ENCODE data around the gene FDX2. TPM values are rescaled to one million over a fixed set of nuclear protein-coding genes. Genes with fewer than 3 reads are reported as not detected.

FDX2 gene
- total RNA-seq, 2 donors from 2014 or later = 20.9 to 29.9 TPM

DNA sequence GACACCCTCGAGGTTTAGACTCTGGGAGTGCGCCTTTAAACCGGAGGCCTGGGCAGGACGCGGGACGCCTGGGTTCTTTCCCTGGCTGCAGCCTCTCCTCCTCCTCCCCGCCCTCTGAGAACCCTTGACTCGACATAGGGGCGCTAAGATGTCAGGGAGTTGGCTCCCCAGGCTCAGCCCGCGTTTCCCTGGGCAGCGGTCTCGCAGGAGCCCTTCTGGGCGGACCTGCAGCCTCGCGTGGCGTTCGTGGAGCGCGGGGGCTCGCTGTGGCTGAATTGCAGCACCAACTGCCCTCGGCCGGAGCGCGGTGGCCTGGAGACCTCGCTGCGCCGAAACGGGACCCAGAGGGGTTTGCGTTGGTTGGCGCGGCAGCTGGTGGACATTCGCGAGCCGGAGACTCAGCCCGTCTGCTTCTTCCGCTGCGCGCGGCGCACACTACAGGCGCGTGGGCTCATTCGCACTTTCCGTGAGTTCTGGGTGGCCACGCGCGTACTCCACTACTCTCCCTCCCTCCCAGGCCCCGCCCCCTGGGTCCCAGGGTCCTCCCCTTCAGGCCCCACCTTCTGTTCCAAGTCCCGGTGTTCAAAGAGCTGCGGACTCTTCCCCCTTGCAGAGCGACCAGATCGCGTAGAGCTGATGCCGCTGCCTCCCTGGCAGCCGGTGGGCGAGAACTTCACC is 24.8 kb downstream of the FDX2 start:
- Histone ChIP-seq H3K4me3 (peak overlapping the region; percentile 10 to 23), H3K9me3 (no peaks in the 10 kb centered on the region), H3K4me1 (replicated peaks) (peaks cover 5% of the 10 kb centered on the region), H3K27me3 (replicated peaks; ENCODE audit: insufficient read depth) (peaks cover 61% of the 10 kb centered on the region), H3K36me3 (no peaks in the 10 kb centered on the region), H3K27ac (no peak overlapping the region)
- DNase-seq (ENCODE audit: low spot score) = no peak
- no peak for TF ChIP-seq POLR2AphosphoS5 (IDR thresholded peaks at IDR 0.05)
- no peak for TF ChIP-seq POLR2A (IDR thresholded peaks at IDR 0.05)
- TF ChIP-seq, protein P1, sequence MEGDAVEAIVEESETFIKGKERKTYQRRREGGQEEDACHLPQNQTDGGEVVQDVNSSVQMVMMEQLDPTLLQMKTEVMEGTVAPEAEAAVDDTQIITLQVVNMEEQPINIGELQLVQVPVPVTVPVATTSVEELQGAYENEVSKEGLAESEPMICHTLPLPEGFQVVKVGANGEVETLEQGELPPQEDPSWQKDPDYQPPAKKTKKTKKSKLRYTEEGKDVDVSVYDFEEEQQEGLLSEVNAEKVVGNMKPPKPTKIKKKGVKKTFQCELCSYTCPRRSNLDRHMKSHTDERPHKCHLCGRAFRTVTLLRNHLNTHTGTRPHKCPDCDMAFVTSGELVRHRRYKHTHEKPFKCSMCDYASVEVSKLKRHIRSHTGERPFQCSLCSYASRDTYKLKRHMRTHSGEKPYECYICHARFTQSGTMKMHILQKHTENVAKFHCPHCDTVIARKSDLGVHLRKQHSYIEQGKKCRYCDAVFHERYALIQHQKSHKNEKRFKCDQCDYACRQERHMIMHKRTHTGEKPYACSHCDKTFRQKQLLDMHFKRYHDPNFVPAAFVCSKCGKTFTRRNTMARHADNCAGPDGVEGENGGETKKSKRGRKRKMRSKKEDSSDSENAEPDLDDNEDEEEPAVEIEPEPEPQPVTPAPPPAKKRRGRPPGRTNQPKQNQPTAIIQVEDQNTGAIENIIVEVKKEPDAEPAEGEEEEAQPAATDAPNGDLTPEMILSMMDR (IDR thresholded peaks at IDR 0.05) = no peak
- 2% methylated on average over 30 of the region's 57 CpGs for WGBS
- intact Hi-C loops (cut with DNase I) = no loop called here

DNA sequence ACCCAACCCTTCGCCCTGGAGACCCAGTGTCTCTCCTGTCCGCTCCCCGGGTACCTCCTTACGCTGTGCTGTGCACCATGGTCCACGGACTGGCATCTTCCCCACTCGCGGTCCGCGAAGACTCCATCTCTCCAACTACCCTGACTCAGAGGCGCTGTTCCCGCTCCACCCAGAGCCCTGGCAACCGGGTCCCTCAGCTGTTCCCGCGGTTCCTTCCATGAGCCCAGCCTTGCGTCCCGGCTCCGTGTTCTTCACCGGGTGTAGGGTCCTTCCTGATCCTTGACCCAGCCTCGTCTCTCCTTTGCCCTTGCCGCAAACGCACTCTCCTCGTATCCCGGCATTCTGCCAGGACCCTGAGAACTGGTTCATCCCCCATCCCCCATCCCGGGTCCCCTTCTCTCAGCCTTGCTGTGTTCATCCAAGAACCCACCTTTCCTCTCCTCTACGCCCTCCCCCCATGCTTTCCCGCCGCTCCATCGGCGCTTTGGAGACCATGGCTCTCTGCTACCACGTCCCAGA is 25.4 kb downstream of the FDX2 start:
- H3K4me1 ChIP-seq (replicated peaks) = peaks cover 4% of the 10 kb centered on the region
- TF ChIP-seq POLR2AphosphoS5 (IDR thresholded peaks at IDR 0.05) (no peak), POLR2A (IDR thresholded peaks at IDR 0.05) (no peak)
- TF ChIP-seq, protein P1 (IDR thresholded peaks at IDR 0.05) = no peak
- H3K4me3 ChIP-seq = no peak overlapping the region
- intact Hi-C loops (cut with DNase I) = no loop called here
- H3K9me3 ChIP-seq = no peaks in the 10 kb centered on the region
- H3K27me3 ChIP-seq (replicated peaks; ENCODE audit: insufficient read depth) = peaks cover 57% of the 10 kb centered on the region
- 2% methylated on average over 30 of the region's 30 CpGs for WGBS
- no peaks in the 10 kb centered on the region for H3K36me3 ChIP-seq
- DNase-seq (ENCODE audit: low spot score) = no peak
- no peak overlapping the region for H3K27ac ChIP-seq

DNA sequence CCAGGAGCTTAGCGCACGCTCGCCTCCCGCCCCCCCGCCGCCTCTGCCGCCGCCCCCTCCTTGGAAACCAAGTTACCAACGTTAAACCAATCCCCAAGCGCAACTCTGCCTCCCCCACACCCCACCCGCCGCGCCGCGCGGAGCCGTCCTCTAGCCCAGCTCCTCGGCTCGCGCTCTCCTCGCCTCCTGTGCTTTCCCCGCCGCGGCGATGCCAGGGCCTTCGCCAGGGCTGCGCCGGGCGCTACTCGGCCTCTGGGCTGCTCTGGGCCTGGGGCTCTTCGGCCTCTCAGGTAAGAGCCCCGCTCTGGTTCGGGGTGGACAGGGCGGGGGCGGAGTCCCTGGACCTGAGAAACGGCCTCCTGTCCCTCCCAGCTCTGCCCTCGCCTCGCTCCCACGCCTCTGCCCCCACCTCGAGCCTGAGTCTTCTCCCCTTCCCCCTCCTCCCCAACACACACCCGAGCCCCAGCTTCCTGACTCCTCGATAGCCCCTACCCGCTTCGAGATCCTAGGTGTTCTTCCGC is 25.9 kb downstream of the FDX2 start, which contains the start of gene ICAM5:
Gene ICAM5, plus strand, starts transcription at position 117 of the 521 bp plus-strand sequence. Its CDS starts 92 bp downstream, at position 209.
- TF ChIP-seq POLR2AphosphoS5 (IDR thresholded peaks at IDR 0.05) = no peak
- TF ChIP-seq, protein P1 (IDR thresholded peaks at IDR 0.05) = no peak
- no peak for TF ChIP-seq POLR2A (IDR thresholded peaks at IDR 0.05)
- Histone ChIP-seq H3K4me3 (peak within 1 kb of the TSS; percentile 5 to 17), H3K36me3 (no peaks in the 10 kb centered on the region), H3K27ac (no peak within 1 kb of the TSS), H3K4me1 (replicated peaks) (peaks cover 2% of the 10 kb centered on the region), H3K9me3 (no peaks in the 10 kb centered on the region), H3K27me3 (replicated peaks; ENCODE audit: insufficient read depth) (peaks cover 51% of the 10 kb centered on the region)
- intact Hi-C loops (cut with DNase I) = no loop called here
- 3% methylated on average over 14 of the region's 45 CpGs for WGBS
- no peak for DNase-seq (ENCODE audit: low spot score)

DNA sequence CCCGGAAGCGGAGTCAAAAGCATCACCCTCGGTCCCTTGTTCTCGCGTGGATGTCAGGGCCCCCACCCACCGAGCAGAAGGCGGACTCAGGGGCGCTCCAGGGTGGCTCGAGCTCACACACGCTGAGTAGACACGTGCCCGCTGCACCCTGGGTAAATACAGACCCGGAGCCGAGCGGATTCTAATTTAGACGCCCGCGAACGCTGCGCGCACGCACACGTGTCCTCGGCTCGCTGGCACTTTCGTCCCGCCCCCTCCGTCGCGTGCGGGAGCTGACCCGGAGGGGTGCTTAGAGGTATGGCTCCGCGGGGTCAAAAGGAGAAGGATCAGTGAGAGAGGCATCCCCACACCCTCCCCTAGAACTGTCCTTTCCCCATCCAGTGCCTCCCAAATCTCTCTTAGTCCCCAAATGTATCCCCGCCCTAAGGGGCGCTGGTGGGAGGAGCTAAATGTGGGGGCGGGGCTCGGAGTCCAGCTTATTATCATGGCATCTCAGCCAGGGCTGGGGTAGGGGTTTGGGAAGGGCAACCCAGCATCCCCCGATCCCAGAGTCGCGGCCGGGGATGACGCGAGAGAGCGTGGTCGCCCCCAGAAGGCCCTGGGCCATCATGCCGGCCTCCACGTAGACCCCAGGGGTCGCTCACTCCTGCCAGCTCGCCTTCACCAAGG is 26.5 kb downstream of the FDX2 start:
- H3K4me1 ChIP-seq (replicated peaks) = peaks cover 2% of the 10 kb centered on the region
- no peaks in the 10 kb centered on the region for H3K9me3 ChIP-seq
- H3K27ac ChIP-seq = no peak overlapping the region
- intact Hi-C loops (cut with DNase I) = no loop called here
- peak overlapping the region; percentile 5 to 17 for H3K4me3 ChIP-seq
- DNase-seq (ENCODE audit: low spot score) = no peak
- peaks cover 45% of the 10 kb centered on the region for H3K27me3 ChIP-seq (replicated peaks; ENCODE audit: insufficient read depth)
- TF ChIP-seq POLR2AphosphoS5 (IDR thresholded peaks at IDR 0.05) = no peak
- no peak for TF ChIP-seq POLR2A (IDR thresholded peaks at IDR 0.05)
- TF ChIP-seq, protein P1 (IDR thresholded peaks at IDR 0.05) = no peak
- no peaks in the 10 kb centered on the region for H3K36me3 ChIP-seq
- under 1% methylated on average over 50 of the region's 50 CpGs for WGBS

Data from prostate gland (tissue), 2 donors.